ENCODE data around the gene ADGRL3.
"Not testable (repeated sequence)": the region's sequence is repeated elsewhere in the genome, so short reads cannot be mapped to it uniquely, and the experiment has no call there.

ADGRL3 gene

DNA sequence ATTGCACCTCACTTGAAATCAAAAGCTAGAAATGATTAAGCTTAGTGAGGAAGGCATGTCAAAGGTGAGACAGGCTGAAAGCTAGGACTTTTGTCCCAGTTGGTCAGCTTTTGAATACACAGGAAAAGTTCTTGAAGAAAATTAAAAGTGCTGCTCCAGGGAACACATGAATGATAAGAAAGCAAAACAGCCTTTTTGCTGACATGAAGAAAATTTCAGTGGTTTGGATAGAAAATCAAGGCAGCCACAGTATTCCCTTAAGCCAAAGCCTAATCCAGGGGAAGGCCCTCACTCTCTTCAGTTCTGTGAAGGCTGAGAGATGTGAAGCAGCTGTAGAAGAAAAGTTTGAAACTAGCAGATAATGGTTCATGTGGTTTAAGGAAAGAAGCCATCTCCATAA is 150.8 kb downstream of the ADGRL3 start:
- DNase-seq (ENCODE audit: low read depth), result no peak

DNA sequence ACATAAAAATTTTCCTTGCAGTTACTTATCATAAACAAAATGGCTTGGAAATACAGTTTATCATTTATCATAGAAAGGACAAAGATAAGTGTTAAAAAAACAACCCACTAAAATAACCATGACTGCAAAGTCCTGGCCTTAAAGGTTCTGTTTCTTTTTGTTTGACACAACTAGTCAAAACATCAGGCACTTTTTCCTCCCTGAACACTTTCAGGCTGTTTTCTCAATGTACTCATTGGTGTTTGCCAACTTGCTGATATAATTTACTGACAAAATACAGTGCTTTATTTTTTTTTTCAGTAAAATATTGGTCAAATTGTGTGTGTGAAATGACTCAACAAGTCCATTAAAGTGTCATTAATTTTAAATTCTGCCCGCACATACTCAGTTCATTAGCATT is 156.6 kb downstream of the ADGRL3 start:
- DNase-seq (ENCODE audit: low read depth), result no peak

GRCh38 chr4:61359301-61359700 is 159.2 kb downstream of the ADGRL3 start:
- DNase-seq (ENCODE audit: low read depth), result no peak

- DNase-seq (ENCODE audit: low read depth), result not testable (repeated sequence)
Observed at GRCh38 chr4:61372817-61373216, 172.7 kb downstream of the ADGRL3 start.

DNA sequence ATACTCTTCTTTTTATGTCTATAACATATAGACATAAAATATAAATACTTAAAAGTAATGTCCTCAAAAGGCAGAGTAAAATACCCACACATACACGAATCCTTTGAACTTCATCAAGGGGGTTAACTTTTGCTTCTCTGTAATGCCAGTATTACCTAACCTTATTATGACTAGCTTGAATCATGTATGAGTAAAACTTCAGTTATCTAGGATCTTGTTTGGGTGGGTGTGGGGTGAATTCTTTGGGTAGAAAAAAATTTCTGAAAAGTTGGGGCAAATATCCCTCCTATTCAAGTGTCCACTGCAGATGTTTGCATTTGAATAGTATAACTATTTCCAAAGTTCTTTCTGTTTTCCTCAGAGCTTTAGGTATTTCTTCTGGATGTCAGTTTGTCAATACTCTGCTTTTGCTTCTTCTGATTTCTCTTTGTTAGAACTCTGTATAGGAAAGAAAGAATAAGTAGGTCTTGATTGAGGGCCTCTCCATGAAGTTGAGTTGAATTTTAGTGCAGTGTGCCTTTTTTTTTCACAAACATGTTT is 173.8 kb downstream of the ADGRL3 start:
- no peak for DNase-seq (ENCODE audit: low read depth)

- DNase-seq (ENCODE audit: low read depth), result no peak
Observed at GRCh38 chr4:61374447-61374891, 174.3 kb downstream of the ADGRL3 start.

DNA sequence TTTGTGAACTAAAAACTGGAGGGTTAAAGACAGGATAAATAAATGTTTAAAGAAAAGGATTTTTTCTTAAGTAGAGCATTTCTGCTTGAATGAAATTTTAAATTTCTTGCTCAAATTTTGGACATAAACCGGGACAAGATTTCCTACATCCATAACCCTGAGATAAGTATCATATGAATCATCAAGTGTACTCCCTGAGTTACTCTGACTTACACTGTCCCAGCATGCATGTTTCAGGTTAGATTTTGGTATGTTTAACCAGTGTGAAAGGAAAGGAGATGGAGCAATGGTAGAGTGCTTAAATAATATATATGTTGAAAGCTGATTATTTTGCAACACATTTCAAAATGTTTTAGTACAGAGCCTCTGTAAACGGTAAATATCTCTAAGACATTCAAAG is 175.2 kb downstream of the ADGRL3 start:
- no peak for DNase-seq (ENCODE audit: low read depth)

DNA sequence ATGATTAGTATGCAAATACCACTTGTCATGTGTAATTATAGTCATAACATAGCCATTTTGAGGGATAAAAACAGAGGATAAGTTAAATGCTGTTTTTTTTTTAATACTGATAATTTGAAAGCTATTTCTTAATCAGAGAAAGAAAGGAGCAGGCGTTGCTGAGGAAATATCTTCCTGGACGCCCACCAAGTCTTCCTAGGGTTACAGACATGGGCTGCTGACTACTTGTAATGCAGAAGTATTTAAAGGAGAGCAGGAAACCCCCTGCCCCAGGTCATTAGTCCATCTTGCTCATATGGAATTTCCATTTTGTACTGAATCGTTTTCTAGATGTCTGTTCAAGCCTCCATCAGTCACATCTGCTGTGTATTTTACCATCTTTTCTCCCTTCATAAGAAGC is 176.2 kb downstream of the ADGRL3 start:
- DNase-seq (ENCODE audit: low read depth), result no peak

DNA sequence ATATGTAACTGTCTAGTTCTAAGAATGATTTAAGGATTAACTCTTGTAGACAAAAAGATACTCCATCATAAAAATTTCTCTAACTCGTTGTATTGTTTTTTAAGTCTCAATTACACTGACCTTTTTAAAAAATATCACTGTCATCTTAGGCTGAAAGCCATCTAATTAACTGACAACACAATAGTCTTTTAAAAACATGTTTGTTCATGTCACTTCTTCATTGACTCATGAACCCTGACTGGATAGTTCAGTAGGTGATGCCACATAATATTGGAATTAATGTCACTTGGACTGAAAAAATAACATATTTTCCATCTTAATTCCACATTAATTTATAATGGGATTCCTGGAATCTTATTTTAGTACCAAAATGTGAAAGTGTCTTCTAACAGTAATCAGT is 179.3 kb downstream of the ADGRL3 start:
- DNase-seq (ENCODE audit: low read depth), result no peak

DNA sequence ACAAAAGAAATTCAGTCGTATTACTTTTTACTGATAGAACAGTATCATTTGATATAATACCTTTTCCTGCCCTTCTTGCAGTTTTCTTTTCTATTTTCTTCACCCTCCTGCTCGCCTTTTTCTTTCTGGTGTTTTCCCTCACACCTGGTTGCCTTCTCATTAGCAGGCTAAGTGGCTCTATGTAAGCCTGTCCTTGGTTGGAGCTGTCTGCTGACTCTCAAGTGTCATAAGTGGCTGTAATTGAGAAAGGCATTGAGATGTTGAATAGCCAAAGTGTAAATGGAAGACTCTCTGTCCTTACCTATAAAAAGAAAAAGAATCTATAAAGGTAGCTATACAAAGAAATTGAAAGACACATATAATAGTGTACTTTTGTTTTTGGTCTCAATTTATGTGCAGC is 180.7 kb downstream of the ADGRL3 start:
- DNase-seq (ENCODE audit: low read depth), result no peak

GRCh38 chr4:61385256-61385655 is 185.1 kb downstream of the ADGRL3 start:
- no peak for DNase-seq (ENCODE audit: low read depth)

GRCh38 chr4:61387372-61387771 is 187.2 kb downstream of the ADGRL3 start:
- DNase-seq (ENCODE audit: low read depth), result not testable (repeated sequence)

DNA sequence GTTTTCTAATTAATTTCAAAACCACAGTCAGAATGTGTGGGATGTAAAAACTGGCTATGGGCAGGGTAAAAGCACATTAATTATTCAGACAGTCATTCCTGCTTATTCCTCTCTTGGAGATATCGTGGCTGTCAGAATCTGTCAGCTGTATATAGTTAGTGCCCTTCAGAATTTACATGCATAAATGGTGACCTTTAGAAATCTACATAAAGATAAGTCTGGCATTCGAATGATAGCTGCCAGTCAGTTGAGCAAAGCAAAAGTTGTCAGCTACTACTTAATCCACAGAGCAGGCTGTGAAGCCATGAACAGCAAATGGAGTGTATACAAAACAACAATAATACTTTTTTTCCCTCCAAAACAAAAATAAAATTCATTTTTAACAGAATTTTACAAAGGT is 189.5 kb downstream of the ADGRL3 start:
- DNase-seq (ENCODE audit: low read depth), result no peak

DNA sequence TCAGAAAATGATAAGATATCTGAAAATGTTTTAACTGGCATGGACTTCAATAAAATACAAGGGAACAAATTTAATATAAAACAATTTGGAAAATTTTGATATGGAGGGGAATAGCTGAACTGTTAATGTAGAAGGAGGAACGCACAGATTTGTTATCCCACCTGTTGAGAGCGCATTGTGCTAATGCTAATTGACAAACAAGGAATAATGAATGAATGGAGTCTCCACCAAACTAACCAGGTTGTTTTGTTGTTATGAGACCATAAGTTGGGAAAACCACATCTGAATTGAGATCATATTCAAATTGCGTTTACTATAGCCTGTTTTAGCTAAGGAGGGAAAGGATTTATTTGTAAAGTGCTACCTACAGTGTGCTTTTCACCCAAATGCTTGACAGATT is 195.6 kb downstream of the ADGRL3 start:
- DNase-seq (ENCODE audit: low read depth), result no peak

DNA sequence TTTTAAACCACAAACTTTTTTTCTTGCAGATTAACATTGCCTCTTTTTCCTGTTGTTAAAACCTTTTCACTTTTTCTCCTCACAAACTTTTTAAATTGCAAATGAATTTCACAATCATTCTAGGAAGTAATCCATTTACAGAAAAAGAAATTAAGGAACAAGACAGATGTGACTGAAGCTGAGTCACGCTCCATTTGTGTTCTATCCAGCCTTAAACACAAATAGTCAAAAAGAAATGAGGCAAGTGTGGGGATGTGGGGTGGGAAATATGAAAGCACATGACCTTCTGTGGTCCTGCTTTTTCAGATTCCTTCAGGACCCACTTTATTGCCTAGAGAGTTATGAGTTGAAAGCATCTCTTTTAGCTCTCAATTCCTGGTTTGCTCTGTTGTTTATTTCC is 197.0 kb downstream of the ADGRL3 start:
- no peak for DNase-seq (ENCODE audit: low read depth)

DNA sequence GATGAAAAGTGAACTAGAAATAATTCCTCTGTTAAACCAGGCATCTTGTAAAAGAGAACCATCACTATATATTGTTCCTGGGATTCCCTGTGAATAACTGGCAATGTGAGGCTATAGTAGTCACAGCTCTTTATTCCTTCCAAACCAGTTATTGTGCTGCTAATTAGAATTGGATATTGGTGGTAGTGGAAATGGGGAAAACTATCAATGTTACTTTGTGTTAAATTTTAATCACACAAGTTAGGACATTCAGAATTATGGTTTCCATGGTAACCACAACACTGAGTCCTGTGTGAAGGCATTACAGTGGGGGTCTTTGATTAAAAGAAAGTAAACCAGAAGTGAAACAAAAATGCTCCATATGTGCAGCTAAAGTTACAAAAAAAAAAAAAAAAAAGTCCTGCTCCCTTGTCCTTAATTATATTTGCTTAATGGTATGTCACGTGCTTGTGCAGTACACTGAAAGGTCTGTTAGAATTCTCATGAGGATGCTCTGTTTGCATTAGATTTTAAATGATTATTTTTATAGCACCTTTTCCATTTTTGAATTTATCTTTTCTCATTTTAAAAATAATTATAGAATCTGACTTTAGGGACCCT is 200.4 kb downstream of the ADGRL3 start:
- DNase-seq (ENCODE audit: low read depth), result no peak

DNA sequence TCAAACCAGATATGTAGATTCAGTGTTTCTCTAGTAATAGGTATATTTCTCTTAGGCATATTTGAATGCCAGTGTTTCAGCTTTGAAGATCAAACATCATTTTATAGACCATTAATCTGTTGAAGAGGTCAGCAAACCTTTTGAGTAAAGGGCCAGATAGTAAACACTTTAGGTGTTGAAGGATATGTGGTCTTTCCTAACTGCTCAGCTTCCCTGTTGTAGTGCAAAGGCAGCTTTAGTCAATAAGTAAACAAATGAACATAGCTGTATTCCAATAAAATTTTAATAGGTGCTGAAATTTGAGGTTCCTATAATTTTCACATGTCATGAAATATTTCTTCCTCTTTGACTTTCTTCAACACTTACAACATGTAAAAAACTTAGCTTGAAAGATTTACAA is 201.6 kb downstream of the ADGRL3 start:
- DNase-seq (ENCODE audit: low read depth), result no peak

DNA sequence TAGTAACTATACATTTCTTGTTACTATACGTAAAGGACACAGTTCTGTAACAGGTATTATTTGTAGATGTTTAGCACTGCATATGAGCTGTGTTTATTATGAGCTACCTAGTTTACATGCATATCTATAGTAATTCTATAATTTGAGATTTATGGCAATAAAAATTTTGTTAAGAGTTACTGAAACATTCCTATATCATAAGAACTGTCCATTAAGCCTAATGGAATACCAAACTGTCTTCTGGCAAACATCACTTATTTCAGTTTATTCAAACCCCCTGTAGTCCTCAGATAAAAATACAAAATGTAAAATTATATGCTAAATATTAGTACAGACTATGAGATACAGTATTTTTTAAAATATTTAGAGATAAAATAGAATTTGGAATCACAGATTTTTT is 205.2 kb downstream of the ADGRL3 start:
- DNase-seq (ENCODE audit: low read depth), result no peak

DNA sequence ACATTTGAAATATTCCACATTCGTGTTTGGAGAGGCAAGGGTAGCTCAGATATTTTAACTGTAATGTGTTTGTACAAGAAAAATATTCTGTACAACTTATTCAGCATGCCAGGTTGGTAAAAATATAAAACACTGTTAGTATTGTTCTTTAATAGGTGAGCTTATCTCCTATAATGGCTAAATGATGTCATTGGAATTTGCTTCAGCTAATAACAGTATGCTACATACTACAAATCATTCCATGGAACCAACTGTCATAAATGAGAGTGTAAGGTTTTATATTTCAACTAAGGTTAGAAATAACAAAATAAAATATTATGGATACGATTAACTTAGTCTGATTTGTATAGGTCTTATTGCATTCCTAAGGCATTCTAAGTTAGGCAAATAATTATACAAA is 206.6 kb downstream of the ADGRL3 start:
- DNase-seq (ENCODE audit: low read depth), result no peak

DNA sequence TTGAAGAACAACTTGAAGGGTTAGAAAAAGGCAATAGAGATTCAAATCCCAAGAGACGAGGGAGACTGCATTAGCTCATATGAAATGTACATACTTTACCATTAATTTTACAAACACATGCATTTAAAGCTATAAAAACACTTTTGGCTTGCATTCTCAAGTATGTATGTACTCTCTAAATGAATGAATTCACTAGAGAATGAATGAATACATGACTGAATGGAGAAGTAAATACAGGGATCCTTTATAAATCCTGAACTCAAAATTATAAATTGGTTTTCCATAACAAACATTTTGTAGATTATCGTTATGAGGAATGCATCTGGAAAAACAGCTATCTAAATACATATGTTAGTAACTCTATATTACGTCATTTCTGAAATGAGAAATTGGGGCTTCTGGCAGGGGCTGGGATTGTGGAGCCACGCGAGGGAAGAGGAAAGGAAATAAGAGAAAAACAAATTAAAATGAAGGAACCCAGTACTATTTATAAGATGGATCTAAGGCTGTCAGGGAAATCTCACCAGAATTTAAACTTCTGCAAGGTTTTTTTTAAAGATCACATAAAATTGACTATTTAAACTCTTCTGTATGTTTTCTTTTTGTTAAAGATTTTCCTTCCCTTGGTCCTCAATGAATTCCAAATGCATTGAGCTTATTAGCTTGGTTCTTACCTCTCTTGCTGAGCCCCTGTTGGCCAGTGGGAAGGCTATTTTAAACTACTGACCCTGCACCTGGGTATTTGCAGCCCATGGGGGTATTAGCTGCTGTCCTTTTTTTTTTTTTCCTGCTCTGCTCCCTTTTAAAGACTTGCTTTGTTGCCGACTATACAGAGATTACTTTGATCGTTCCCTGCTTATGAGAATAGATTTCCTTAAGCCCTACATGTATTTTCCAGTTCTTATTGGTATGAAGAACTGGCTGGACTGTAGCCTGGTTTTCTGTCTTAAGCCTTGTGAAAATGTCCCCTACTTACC is 207.8 kb downstream of the ADGRL3 start:
- DNase-seq (ENCODE audit: low read depth), result no peak

- DNase-seq (ENCODE audit: low read depth), result no peak
Observed at GRCh38 chr4:61408861-61409260, 208.7 kb downstream of the ADGRL3 start.

DNA sequence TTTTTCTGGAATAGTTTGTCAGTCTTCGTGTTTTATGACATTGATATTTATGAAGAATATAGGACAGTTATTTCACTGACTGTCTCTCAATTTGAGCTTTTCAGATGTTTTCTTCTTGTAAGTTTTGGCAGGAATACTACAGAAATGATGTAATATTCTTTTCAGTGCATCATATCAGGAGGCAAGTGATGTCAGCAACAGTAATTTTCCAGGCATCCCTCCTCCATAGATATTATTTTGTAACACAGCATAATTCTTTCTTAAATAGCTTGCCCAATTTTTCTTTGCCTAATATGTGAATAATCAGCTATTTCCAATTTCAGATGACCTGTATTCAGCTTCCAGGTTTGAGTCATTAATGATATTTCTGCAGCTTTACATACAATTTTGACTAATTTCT is 211.1 kb downstream of the ADGRL3 start:
- DNase-seq (ENCODE audit: low read depth), result no peak

- DNase-seq (ENCODE audit: low read depth), result no peak
Observed at GRCh38 chr4:61425315-61425714, 225.2 kb downstream of the ADGRL3 start.
